ENCODE results near the gene EPYC.

EPYC gene

DNA sequence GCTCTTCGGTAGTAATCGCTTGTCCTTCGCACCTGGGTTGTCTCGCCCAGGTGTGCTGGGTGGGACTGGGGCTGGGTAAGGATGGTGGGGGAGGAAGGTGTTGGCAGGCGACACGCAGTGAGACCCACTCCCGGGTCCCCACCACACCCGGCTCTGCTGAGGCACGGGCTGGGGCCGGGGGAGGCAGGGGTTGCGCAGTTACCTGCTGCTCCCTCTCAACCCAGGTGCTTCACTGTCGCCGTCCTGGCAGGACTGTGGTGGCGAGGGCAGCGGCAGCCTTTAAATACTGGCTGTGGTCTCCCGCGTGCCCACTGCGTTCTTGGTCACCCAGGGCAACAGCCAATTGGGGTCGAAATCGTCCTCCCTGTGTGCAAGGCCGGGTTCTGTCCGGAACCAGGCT, 49.9 kb downstream of the EPYC start, which contains the start of gene CCER1:
Gene CCER1, minus strand, starts transcription at position 256 of the 400 bp plus-strand sequence. CDS start 434 bp downstream, outside the sequence.
- no peak for DNase-seq (ENCODE audit: low spot score)

- no peak for DNase-seq (ENCODE audit: low spot score)
These were observed 50.3 kb downstream of the EPYC start for GRCh38 chr12:90954428-90954827.

GRCh38 chr12:90953956-90954421, 50.8 kb downstream of the EPYC start:
- peak; percentile 24 for DNase-seq (ENCODE audit: low spot score)

DNA sequence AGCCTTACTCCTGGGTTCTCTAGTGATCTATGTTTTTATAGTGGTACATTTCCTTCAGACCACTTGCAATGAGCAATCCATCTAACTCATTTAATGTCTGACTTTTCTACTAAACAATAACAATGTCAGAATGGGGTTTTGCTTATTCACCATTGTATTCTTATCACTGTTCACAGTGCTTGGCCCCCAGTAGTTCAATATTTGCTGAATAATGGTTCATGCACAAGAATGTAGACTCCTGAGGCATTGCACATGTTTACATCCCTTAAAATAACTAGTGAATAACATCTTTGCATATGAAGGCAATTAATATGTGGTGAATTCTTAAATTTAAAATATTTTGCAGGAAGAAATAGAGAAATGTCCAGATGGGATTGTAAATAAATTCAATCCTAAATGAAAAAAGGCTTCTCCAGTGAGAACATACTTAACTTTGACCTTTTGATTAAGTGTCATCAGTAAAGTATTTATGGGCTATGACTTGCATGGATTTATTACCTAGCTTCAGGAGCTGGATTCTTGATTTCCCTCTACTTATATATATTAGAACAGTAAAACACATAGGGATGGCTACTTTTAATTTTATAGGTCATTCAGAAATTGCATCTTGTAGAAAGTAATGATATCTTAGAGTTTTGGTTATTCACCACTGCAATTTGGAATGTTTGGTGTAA, 53.2 kb downstream of the EPYC start:
- no peak for DNase-seq (ENCODE audit: low spot score)

GRCh38 chr12:90947869-90948268, 56.9 kb downstream of the EPYC start:
- DNase-seq (ENCODE audit: low spot score) = no peak

- no peak for DNase-seq (ENCODE audit: low spot score)
These were observed 59.6 kb downstream of the EPYC start for GRCh38 chr12:90945070-90945649.

- DNase-seq (ENCODE audit: low spot score) = no peak
These were observed 61.5 kb downstream of the EPYC start for GRCh38 chr12:90943255-90943654.

- DNase-seq (ENCODE audit: low spot score) = no peak
These were observed 63.8 kb downstream of the EPYC start for GRCh38 chr12:90940872-90941499.

- DNase-seq (ENCODE audit: low spot score) = no peak
These were observed 65.4 kb downstream of the EPYC start for GRCh38 chr12:90939382-90939781.

DNA sequence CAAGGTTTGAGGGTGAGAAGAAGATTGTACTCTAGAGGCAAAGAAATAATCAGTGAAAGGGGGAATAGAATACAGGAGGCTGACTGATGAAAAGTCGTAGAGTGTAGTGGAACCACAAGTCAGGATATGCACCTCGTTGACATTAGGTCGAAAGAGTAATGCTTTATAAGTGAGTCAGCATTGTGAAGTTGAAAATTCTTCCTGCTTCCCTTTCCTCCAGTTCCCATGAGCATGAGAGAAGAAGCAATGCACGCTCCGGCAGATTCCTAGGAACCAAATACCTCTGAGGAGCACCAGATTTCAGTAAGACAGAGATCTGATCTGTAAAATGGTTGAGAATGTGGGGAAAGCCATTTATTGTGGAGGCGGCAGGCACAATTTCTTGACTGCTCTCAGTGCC, 66.3 kb downstream of the EPYC start:
- no peak for DNase-seq (ENCODE audit: low spot score)

- DNase-seq (ENCODE audit: low spot score) = no peak
These were observed 67.1 kb downstream of the EPYC start for GRCh38 chr12:90937651-90938050.

GRCh38 chr12:90936230-90937005, 68.4 kb downstream of the EPYC start:
- no peak for DNase-seq (ENCODE audit: low spot score)

DNA sequence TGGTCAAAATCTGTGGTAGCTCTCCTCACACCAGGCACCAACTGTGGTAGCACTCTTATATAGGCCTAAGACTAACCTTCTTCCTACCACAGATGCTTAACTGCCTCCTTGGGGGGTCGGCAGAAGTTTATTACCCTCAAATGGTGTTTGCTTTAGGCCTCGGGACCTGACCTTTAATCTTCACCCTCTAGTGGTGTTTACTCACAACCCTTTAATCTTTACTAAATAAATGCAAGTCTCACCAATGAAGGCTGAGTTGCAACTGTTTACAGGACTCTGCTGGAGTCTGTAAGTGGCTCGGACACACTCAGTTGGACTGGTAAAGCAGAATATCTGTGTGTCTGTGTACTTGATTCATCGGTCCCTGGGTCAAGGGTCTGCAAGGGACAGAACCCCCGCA, 79.2 kb downstream of the EPYC start:
- peak; percentile 10 for DNase-seq (ENCODE audit: low spot score)

DNA sequence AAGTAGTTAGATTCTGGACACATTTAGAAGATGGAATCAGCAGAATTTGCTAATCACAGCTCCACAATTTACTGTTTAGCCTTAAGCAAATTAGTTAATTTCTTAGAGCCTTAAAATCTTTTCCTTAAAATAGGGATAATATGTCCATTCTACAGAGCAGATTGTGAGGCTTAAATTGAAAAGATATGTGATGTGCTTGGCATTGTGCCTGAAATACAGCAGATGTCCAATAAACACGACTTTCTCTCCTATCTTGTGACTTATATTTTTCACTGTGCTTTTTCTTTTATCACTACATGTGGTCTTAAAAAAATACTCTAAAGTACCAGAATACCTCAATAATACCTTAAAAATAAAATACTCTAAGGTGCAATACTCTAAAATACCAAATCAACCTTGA, 80.4 kb downstream of the EPYC start:
- no peak for DNase-seq (ENCODE audit: low spot score)

DNA sequence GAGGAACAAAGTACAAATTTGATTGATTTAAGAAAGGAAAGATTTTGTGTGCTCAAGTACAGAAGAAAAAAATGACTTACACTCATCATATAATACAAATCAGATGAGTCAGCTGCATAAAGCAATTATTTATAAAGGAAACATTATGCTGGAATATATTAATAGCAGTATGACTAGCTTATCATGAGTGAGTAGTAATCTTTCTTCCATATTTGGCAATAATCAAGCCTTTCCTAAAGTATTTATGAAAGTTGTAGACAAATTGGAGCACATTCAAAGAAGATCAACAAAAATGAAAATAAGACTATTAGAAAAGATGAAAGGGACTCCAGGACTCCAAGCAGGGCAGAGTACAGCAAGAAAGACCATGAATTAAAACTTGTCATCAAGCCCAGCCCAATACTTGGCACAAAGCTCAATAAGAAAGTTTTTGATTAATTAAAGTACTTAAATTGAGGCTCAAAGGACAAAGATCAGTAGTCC, 82.6 kb downstream of the EPYC start:
- no peak for DNase-seq (ENCODE audit: low spot score)

- DNase-seq (ENCODE audit: low spot score) = no peak
These were observed 83.2 kb downstream of the EPYC start for GRCh38 chr12:90921536-90921935.

- DNase-seq (ENCODE audit: low spot score) = no peak
These were observed 84.5 kb downstream of the EPYC start for GRCh38 chr12:90920222-90920621.

- DNase-seq (ENCODE audit: low spot score) = no peak
These were observed 87.3 kb downstream of the EPYC start for GRCh38 chr12:90917431-90917830.

GRCh38 chr12:90916516-90916915, 88.3 kb downstream of the EPYC start:
- no peak for DNase-seq (ENCODE audit: low spot score)

GRCh38 chr12:90915353-90915752, 89.4 kb downstream of the EPYC start:
- no peak for DNase-seq (ENCODE audit: low spot score)
